ENCODE results near the gene TMEM218.

DNA sequence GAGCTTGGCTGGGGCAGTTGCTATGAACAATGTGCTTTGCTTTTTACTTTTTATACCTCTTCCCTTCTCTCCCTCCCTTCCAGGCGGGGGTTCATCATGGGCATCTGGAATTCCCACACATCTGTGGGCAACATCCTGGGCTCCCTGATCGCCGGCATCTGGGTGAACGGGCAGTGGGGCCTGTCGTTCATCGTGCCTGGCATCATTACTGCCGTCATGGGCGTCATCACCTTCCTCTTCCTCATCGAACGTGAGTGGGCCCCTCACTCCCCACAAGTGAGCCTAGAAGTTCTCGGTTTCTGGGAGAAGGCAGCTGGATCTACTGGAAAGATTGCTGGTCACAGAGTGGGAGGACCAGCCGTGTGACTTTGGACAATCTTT is 30.9 kb downstream of the TMEM218 start:
- TF ChIP-seq GATA2 (IDR thresholded peaks at IDR 0.05; ENCODE audit: low read depth, low read length) (no peak), GATA3 (IDR thresholded peaks at IDR 0.05; ENCODE audit: low read depth, low read length) (no peak)

All from SH-SY5Y (cell line).